Measurements from ENCODE around the gene WBP1.
A peak's percentile ranks its signal among the peaks of the same experiment; 100 is the strongest.

The WBP1 gene

GRCh38 chr2:74491648-74492544 is 33.7 kb downstream of the WBP1 start:
- no peak overlapping the region for H3K4me3 ChIP-seq (ENCODE audit: low read depth, low read length)
- no peak for TF ChIP-seq CTCF (IDR thresholded peaks at IDR 0.05; ENCODE audit: low read depth, low read length)

- no peak for TF ChIP-seq CTCF (IDR thresholded peaks at IDR 0.05; ENCODE audit: low read depth, low read length)
- no peak overlapping the region for H3K4me3 ChIP-seq (ENCODE audit: low read depth, low read length)
Observed at GRCh38 chr2:74493546-74493945, 35.3 kb downstream of the WBP1 start.

GRCh38 chr2:74495440-74495839 is 37.2 kb downstream of the WBP1 start:
- no peak for TF ChIP-seq CTCF (IDR thresholded peaks at IDR 0.05; ENCODE audit: low read depth, low read length)
- no peak overlapping the region for H3K4me3 ChIP-seq (ENCODE audit: low read depth, low read length)

- H3K4me3 ChIP-seq (ENCODE audit: low read depth, low read length), result no peak overlapping the region
- no peak for TF ChIP-seq CTCF (IDR thresholded peaks at IDR 0.05; ENCODE audit: low read depth, low read length)
Observed at GRCh38 chr2:74496997-74497776, 38.9 kb downstream of the WBP1 start.

GRCh38 chr2:74497777-74498499 is 39.7 kb downstream of the WBP1 start:
- no peak for TF ChIP-seq CTCF (IDR thresholded peaks at IDR 0.05; ENCODE audit: low read depth, low read length)
- H3K4me3 ChIP-seq (ENCODE audit: low read depth, low read length), result peak overlapping the region; percentile 53

GRCh38 chr2:74498500-74499266 is 40.4 kb downstream of the WBP1 start:
- peak overlapping the region; percentile 53 for H3K4me3 ChIP-seq (ENCODE audit: low read depth, low read length)
- TF ChIP-seq CTCF (IDR thresholded peaks at IDR 0.05; ENCODE audit: low read depth, low read length), result no peak
